Skeletal muscle tissue (tissue), 4 donors: ENCODE results near the gene SLC22A2. TPM values are rescaled to one million over a fixed set of nuclear protein-coding genes. Genes with fewer than 3 reads are reported as not detected.

ENCODE experiments used
- H3K27ac ChIP-seq: one replicate; pipeline ENCODE4 v1.7.0; 2013; ENCODE audit warnings: mild to moderate bottlenecking, low read depth, low read length, inconsistent platforms
- H3K27me3 ChIP-seq, 3 donors: one replicate each; pipeline ENCODE4 v1.7.0; 2013; ENCODE audit warnings: low read length in 3 of 3; ENCODE audit not compliant: control insufficient read depth in 3 of 3, insufficient read depth in 3 of 3
- H3K36me3 ChIP-seq, 3 donors: one replicate each; pipeline ENCODE4 v1.7.0; 2013; ENCODE audit warnings: low read length in 3 of 3; ENCODE audit not compliant: control insufficient read depth in 3 of 3, insufficient read depth in 3 of 3
- H3K4me1 ChIP-seq, 3 donors: one replicate each; pipeline ENCODE4 v1.7.0; 2013; ENCODE audit warnings: low read length in 3 of 3, mild to moderate bottlenecking in 3 of 3; ENCODE audit not compliant: control insufficient read depth in 3 of 3, insufficient read depth in 3 of 3
- H3K4me3 ChIP-seq, 3 donors: one replicate each; pipeline ENCODE4 v1.7.0; 2013; ENCODE audit warnings: low read length in 3 of 3
- H3K9ac ChIP-seq, 3 donors: one replicate each; pipeline ENCODE4 v1.7.0; 2013; ENCODE audit warnings: low read length in 3 of 3, mild to moderate bottlenecking in 3 of 3, moderate library complexity in 2 of 3, low read depth in 1 of 3
- H3K9me3 ChIP-seq, 3 donors: one replicate each; pipeline ENCODE4 v1.7.0; 2013; ENCODE audit warnings: low read length in 3 of 3; ENCODE audit not compliant: control insufficient read depth in 3 of 3
- total RNA-seq: library from RNA; depleted of rRNA; stranded (reverse); fragments of >200 nt; gene quantifications from one replicate; pipeline ENCODE4 v1.2.3, GENCODE V29; 2014
- donor health status: Osteomylitis.

The SLC22A2 gene
- total RNA-seq, 1 donor from 2014 or later, result not detected

DNA sequence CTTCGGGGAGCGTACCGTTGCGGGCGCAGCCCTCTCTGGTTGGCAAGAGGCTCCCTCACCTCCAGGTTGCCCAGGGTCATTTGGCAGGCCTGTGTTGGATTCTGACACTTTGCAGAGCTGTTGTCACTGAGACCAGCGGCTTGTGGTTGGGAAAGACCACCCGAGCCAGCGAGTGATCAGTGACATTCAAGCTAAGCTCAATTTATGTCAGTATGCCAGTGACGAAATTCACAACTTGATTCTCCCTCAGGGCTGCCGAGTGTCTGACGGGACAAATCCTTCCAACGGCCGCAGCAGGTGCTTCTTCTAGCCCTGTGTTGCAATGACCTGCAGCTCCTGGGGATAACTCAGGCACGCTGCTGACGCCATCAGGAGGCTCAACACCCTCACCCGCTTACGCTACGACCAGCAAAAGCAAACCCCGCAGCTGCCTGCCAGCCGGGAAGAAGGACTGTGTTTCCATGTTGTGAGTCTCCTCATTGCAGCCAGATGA is 16.9 kb upstream of the SLC22A2 start:
- no peaks in the 10 kb centered on the region for H3K36me3 ChIP-seq
- peak overlapping the region; percentile 26 for H3K27ac ChIP-seq
- H3K4me1 ChIP-seq, result peaks cover 12 to 30% (median 25%) of the 10 kb centered on the region in 3 donors
- H3K27me3 ChIP-seq, result no peaks in the 10 kb centered on the region
- no peaks in the 10 kb centered on the region for H3K9me3 ChIP-seq
- H3K4me3 ChIP-seq, result peak overlapping the region in 2 of 3 donors; percentile 0 to 25
- H3K9ac ChIP-seq, result peak overlapping the region in 1 of 3 donors; percentile 54

DNA sequence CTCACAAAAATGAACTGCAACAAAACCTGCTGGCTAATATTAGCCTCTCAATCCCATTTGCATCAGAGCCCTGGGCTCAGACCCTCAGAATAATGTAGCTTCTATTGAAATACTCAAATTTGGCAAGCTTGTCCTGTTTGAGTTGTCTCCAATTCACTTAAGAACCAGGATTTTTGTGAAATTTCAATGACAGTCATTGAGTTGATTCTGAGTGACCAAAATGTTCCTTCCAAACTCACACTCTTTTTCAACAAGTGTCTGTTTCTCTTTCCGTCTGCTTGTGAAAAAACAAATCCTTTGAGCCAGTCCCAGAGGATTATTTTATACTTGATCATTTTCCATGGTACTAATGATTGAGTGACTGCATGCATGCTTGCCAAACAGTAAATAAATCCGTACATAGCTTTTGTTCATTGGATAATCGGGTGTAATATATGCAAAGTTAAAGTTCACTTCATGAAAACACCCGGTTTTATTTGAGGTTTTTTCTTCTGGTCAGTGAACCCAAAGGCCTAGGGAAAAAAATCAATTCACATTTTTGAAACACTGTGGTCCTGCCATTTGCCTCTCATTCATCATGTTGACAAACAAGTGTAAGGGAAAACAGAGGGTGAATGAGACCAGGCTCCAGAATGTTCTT is 16.4 kb upstream of the SLC22A2 start:
- Histone ChIP-seq H3K4me3 (peak overlapping the region in 1 of 3 donors; percentile 0), H3K36me3 (no peaks in the 10 kb centered on the region), H3K4me1 (peaks cover 12 to 30% (median 25%) of the 10 kb centered on the region in 3 donors), H3K9ac (peak overlapping the region in 2 of 3 donors; percentile 0 to 54), H3K9me3 (no peaks in the 10 kb centered on the region), H3K27ac (peak overlapping the region; percentile 26), H3K27me3 (no peaks in the 10 kb centered on the region)

DNA sequence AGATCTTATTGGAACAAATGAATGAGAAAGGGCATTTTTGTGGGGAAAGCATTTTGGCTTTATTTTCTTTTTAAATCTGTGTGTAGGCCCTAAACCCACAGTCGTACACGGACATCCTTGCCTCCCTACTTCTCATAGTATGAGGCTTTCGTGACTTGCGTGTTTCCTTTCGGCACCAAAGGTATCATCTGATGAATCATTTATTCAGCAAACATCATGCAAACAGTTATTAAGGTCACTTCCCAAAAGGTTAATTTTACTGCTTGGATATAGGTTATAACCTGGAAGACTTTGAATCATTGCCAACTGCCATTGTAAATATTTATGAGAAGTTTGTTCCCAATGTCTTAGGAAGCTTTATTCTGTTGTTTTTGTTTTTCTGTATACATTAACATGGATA is 15.1 kb upstream of the SLC22A2 start:
- Histone ChIP-seq H3K9ac (no peak overlapping the region), H3K27ac (no peak overlapping the region), H3K4me1 (peaks cover 12 to 30% (median 25%) of the 10 kb centered on the region in 3 donors), H3K36me3 (no peaks in the 10 kb centered on the region), H3K9me3 (no peaks in the 10 kb centered on the region), H3K4me3 (no peak overlapping the region), H3K27me3 (no peaks in the 10 kb centered on the region)

DNA sequence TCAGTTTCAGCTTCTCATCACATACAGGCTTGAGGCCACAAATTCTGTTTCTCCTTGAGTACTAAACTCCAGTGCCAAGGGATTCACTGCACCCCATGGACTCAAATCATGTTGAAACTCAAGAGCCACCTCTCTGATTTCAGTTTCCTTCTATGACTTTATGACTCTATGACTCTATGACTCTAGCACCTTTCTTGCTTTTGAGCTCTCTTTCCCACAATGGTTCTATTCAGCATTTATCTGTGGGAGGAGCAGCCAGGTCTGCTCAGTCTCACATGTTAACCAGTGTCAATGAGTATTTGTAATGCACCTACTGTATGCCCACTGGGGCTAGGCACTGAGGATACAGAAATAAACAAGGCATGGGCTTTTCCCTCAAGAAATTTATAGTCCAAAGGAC is 14.6 kb upstream of the SLC22A2 start:
- H3K4me1 ChIP-seq, result peaks cover 12 to 30% (median 25%) of the 10 kb centered on the region in 3 donors
- no peaks in the 10 kb centered on the region for H3K9me3 ChIP-seq
- no peaks in the 10 kb centered on the region for H3K36me3 ChIP-seq
- H3K9ac ChIP-seq, result no peak overlapping the region
- no peak overlapping the region for H3K4me3 ChIP-seq
- H3K27ac ChIP-seq, result no peak overlapping the region
- H3K27me3 ChIP-seq, result no peaks in the 10 kb centered on the region

DNA sequence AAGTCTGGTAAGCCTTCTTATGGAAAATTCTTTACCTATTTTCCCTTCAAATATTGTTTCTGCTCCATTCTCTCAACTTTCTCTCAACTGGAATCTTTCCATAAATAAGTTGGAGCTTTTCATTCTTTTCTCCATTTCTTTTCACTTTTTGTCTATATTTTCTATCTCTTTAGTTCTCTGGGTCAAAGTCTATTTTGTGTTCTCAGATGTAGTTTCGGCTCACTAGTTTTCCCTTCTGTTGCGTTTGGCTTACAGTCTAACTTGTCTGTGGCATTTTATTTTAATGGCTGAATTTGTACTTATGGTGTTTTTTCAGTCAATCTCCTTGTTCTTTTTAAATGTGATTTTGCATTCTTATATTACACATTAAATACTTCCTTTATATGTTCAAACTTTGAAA is 14.1 kb upstream of the SLC22A2 start:
- Histone ChIP-seq H3K27me3 (no peaks in the 10 kb centered on the region), H3K4me3 (no peak overlapping the region), H3K36me3 (no peaks in the 10 kb centered on the region), H3K4me1 (peaks cover 12 to 30% (median 25%) of the 10 kb centered on the region in 3 donors), H3K27ac (no peak overlapping the region), H3K9me3 (no peaks in the 10 kb centered on the region), H3K9ac (no peak overlapping the region)

DNA sequence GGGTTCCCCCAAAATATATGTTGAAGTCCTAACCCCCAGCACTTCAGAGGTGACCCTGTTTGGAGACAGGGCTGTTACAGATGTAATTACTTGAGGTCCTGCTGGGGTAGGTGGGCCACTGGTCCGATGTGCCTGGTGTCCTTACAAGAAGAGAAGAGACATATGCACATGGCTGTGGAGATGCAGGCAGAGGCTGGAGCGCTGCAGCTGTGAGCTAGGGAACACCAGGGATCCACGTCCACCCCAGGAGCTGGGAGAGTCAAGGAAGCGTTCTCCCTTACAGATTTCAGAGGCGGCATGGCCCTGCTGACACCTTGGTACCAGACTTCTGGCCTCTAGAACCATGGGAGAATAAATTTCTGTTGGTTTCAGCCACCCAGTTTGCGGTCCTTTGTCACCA is 11.7 kb upstream of the SLC22A2 start:
- Histone ChIP-seq H3K4me3 (no peak overlapping the region), H3K27ac (no peak overlapping the region), H3K27me3 (no peaks in the 10 kb centered on the region), H3K4me1 (peaks cover 0 to 15% (median 5%) of the 10 kb centered on the region in 3 donors), H3K9me3 (no peaks in the 10 kb centered on the region), H3K36me3 (no peaks in the 10 kb centered on the region), H3K9ac (no peak overlapping the region)

DNA sequence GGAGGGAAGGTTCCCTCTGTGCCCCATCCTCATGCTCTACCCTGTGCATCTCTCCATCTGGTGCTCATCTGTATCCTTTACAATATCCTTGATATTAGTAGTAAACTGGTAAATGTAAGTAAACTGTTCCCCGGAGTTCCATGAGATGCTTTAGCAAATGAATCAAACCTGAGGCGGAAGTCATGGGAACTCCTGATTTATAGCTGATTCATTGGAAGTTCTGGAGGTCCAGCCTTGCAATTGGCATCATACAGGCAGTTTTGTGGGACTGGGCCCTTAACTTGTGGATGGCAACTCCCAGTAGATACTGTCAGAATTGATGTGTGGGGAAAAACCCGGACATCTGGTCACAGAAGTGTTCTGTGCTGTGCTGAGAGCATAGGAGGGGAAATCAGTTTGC is 11.2 kb upstream of the SLC22A2 start:
- peaks cover 0 to 9% (median 5%) of the 10 kb centered on the region in 3 donors for H3K4me1 ChIP-seq
- no peak overlapping the region for H3K9ac ChIP-seq
- H3K27ac ChIP-seq, result no peak overlapping the region
- no peaks in the 10 kb centered on the region for H3K9me3 ChIP-seq
- H3K36me3 ChIP-seq, result no peaks in the 10 kb centered on the region
- H3K4me3 ChIP-seq, result no peak overlapping the region
- no peaks in the 10 kb centered on the region for H3K27me3 ChIP-seq

DNA sequence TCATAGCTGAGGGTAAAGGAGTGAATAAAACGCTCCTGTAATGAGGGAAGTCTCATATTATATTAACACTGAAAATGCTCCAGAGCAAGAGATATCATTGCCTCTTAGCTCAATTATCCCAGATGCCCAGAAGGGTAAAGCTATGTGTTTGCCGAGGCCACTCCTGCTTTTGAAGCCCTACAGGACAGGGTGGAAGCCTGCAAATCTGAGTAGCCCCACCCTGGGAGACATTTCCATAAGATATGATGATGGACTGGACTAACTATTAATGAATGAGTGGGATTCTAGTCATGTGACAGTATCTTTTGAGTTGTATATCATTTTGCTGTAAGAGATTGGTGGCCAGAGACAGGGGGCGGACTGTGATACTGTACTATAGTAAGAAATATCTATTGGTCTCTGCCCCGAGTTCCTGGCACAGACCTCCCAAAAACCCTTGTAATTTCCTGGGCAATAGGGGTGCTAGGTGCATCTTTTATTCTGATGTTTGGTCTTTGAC is 10.5 kb upstream of the SLC22A2 start:
- Histone ChIP-seq H3K9me3 (no peaks in the 10 kb centered on the region), H3K27me3 (no peaks in the 10 kb centered on the region), H3K9ac (no peak overlapping the region), H3K4me3 (no peak overlapping the region), H3K4me1 (peaks cover 0 to 6% (median 5%) of the 10 kb centered on the region in 3 donors), H3K27ac (no peak overlapping the region), H3K36me3 (no peaks in the 10 kb centered on the region)

DNA sequence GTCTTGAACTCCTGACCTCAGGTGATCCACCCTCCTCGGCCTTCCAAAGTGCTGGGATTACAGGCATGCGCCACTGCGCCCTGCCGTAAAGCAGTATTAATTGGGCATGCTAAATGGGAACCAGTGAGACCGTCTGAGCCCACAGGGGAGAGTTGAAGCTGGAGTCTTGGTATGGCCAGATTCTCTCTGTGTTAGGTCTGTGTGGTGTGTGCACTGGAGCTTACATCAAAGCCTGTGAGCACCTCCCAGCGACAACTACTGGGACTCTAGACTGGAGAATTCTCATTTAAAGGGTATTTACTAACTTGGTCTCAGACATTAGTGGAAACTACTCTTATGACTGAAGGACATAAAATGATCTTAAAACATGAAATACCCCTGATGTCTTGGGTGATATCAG is 8.5 kb upstream of the SLC22A2 start:
- Histone ChIP-seq H3K27me3 (no peaks in the 10 kb centered on the region), H3K9ac (no peak overlapping the region), H3K4me1 (no peaks in the 10 kb centered on the region), H3K36me3 (no peaks in the 10 kb centered on the region), H3K27ac (no peak overlapping the region), H3K4me3 (no peak overlapping the region), H3K9me3 (no peaks in the 10 kb centered on the region)

DNA sequence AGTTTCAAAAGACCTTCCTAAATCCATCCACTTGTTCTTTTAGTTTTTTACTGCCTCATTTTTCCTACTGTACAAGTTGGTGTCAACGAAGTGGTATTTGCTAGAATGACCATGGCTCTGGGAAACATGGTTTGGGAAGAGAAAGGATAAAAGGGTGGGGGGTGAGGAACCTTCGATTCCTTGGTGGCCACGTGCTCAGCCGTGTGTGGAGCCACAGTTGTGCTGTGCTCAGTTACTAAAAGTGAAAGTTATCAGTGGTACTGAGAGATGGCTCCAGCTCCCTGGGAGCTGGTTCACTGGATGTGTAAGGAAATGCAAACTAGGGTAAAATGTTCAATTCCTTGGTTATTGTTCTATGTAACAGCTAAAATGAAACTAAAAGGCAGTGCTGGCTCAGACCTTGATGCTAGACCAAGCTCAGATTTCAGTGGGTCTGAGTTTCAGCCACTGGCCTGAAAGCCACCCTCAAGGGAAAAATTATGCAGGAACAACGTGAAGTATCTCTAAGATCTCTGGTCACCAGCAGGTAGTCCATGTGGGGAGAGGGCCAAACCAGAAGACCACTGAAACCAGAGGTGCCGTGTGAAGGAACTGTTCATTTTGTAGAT is 7.4 kb upstream of the SLC22A2 start:
- no peak overlapping the region for H3K4me3 ChIP-seq
- H3K36me3 ChIP-seq, result no peaks in the 10 kb centered on the region
- peaks cover 0 to 4% (median 0%) of the 10 kb centered on the region in 3 donors for H3K27me3 ChIP-seq
- H3K9me3 ChIP-seq, result no peaks in the 10 kb centered on the region
- no peak overlapping the region for H3K9ac ChIP-seq
- H3K27ac ChIP-seq, result no peak overlapping the region
- no peaks in the 10 kb centered on the region for H3K4me1 ChIP-seq
